ENCODE results near the gene GDPD5.

The GDPD5 gene

GRCh38 chr11:75525433-75526191 is at the start of gene GDPD5:
Gene GDPD5, minus strand, starts transcription at chr11:75525941. Its CDS starts 48,206 bp downstream, at chr11:75477735.
- peak; percentile 89 for DNase-seq

GRCh38 chr11:75574698-75575602 is 49.2 kb upstream of the GDPD5 start:
- no peak for DNase-seq

GRCh38 chr11:75572744-75573143 is 47.0 kb upstream of the GDPD5 start:
- no peak for DNase-seq

- no peak for DNase-seq
These were observed 45.9 kb upstream of the GDPD5 start for GRCh38 chr11:75571625-75572024.

- DNase-seq: no peak
These were observed 44.9 kb upstream of the GDPD5 start for GRCh38 chr11:75570559-75571139.

GRCh38 chr11:75568616-75569219 is 43.0 kb upstream of the GDPD5 start:
- DNase-seq: no peak

- no peak for DNase-seq
These were observed 42.2 kb upstream of the GDPD5 start for GRCh38 chr11:75567971-75568370.

- DNase-seq: no peak
These were observed 41.1 kb upstream of the GDPD5 start for GRCh38 chr11:75566763-75567279.

- DNase-seq: no peak
These were observed 40.4 kb upstream of the GDPD5 start for GRCh38 chr11:75565916-75566762.

GRCh38 chr11:75565221-75565814 is 39.6 kb upstream of the GDPD5 start:
- no peak for DNase-seq

- DNase-seq: peak; percentile 90
These were observed 38.3 kb upstream of the GDPD5 start for GRCh38 chr11:75563978-75564552.

GRCh38 chr11:75563501-75563977 is 37.8 kb upstream of the GDPD5 start:
- no peak for DNase-seq

- peak; percentile 85 for DNase-seq
These were observed 37.2 kb upstream of the GDPD5 start for GRCh38 chr11:75562836-75563484.

- peak; percentile 95 for DNase-seq
These were observed 36.5 kb upstream of the GDPD5 start, which contains the start of gene SERPINH1 for GRCh38 chr11:75562048-75562835. Gene SERPINH1, plus strand, starts transcription at chr11:75562253. Its CDS starts 4,097 bp downstream, at chr11:75566350.

- no peak for DNase-seq
These were observed 35.8 kb upstream of the GDPD5 start for GRCh38 chr11:75561426-75562047.

GRCh38 chr11:75560644-75561043 is 34.9 kb upstream of the GDPD5 start:
- DNase-seq: no peak

GRCh38 chr11:75558939-75559843 is 33.5 kb upstream of the GDPD5 start:
- DNase-seq: peak; percentile 89

Data from right hindlimb (tissue), 1 donor.